K562 (cell line): ENCODE results near the gene NFE2. TPM values are rescaled to one million over a fixed set of nuclear protein-coding genes. Genes with fewer than 3 reads are reported as not detected.

Experiments
- CREB1 ChIP-seq, 2 experiments: sonication (generic) in 1 of 2; formaldehyde crosslinking in 1 of 2; IDR thresholded peaks; 2 replicates each; pipeline versions ENCODE4 v1.6.1 to v1.8.0; 2012 to 2022; ENCODE audit warnings: inconsistent platforms in 1 of 2, mild to moderate bottlenecking in 1 of 2, missing genetic modification reagents in 1 of 2, moderate library complexity in 1 of 2
- FOSL1 ChIP-seq: fragments of 200-800 bp; sonication (Bioruptor generic); conservative IDR thresholded peaks from 2 replicates; pipeline ENCODE4 v1.6.1; 2016; ENCODE audit warnings: missing genetic modification characterization, missing compliant biosample characterization
- FOXP1 ChIP-seq: sonication (generic); formaldehyde crosslinking; IDR thresholded peaks from 2 replicates; pipeline ENCODE4 v1.8.0; 2022; ENCODE audit warnings: mild to moderate bottlenecking, missing genetic modification reagents
- GATAD2B ChIP-seq: fragments of 450-650 bp; IDR thresholded peaks from 2 replicates; pipeline ENCODE4 v1.6.1; 2017; ENCODE audit warnings: mild to moderate bottlenecking, borderline replicate concordance
- IRF9 ChIP-seq: fragments of 450-650 bp; IDR thresholded peaks from 2 replicates; pipeline ENCODE4 v1.6.1; 2016; ENCODE audit warnings: missing biosample characterization, missing genetic modification characterization
- NFE2 ChIP-seq: IDR thresholded peaks from 2 replicates; pipeline ENCODE4 v1.6.1; 2014; ENCODE audit warnings: antibody characterized with exemption, low read depth
- POLR2AphosphoS2 ChIP-seq: IDR thresholded peaks from 2 replicates; pipeline ENCODE4 v1.6.1; 2012; ENCODE audit warnings: low read length, improper control_type of control experiment
- RBBP5 ChIP-seq: fragments of 200-600 bp; sonication (generic); IDR thresholded peaks from 2 replicates; pipeline ENCODE4 v1.6.1; 2012; ENCODE audit warnings: borderline replicate concordance, mild to moderate bottlenecking, low read length, control low read depth, inconsistent platforms; ENCODE audit not compliant: insufficient read depth, poor library complexity, severe bottlenecking
- SOX6 ChIP-seq: fragments of 450-650 bp; IDR thresholded peaks from 2 replicates; pipeline ENCODE4 v1.6.1; 2014; ENCODE audit warnings: mild to moderate bottlenecking
- STAT5A ChIP-seq: IDR thresholded peaks from 2 replicates; pipeline ENCODE4 v1.6.1; 2012; ENCODE audit warnings: low read length, inconsistent platforms, borderline replicate concordance
- polyA plus RNA-seq, 8 experiments: library from polyadenylated mRNA; depleted of rRNA in 4 of 8; stranded (reverse) in 5 of 8; unstranded in 3 of 8; fragments of >200 nt; fragmentation: Nextera tagmentation in 2 of 8; fragmentation: Illumina TruSeq in 1 of 8; extraction: Ambion mirVana in 2 of 8; extraction: Trizol in 1 of 8; gene quantifications; 2 replicates each; pipeline versions ENCODE4 v1.2.1 to v1.2.3, GENCODE V29; 2011 to 2014; ENCODE audit warnings: inconsistent platforms in 1 of 8, missing spikeins in 1 of 8
- total RNA-seq, 7 experiments: library from RNA; depleted of rRNA in 6 of 7; stranded (reverse); fragments of >200 nt in 6 of 7; fragmentation: Illumina TruSeq in 2 of 7; extraction: Trizol in 2 of 7; gene quantifications; 2 replicates each; pipeline versions ENCODE4 v1.2.1 to v1.2.3, GENCODE V29; 2011 to 2021; ENCODE audit warnings: low replicate concordance in 1 of 7
- TF ChIP-seq, protein P1 (sequence below): sonication (generic); formaldehyde crosslinking; IDR thresholded peaks from 2 replicates; pipeline ENCODE4 v1.8.1; 2023; ENCODE audit warnings: mild to moderate bottlenecking, missing genetic modification reagents
- TF ChIP-seq, protein P2 (sequence below), 2 experiments: fragments of 150-350 bp in 1 of 2; IDR thresholded peaks; 2 replicates each; pipeline ENCODE4 v1.6.1; 2012 to 2016; ENCODE audit warnings: low read depth in 2 of 2, low read length in 2 of 2, mild to moderate bottlenecking in 1 of 2, moderate library complexity in 1 of 2
- TF ChIP-seq, protein P3 (sequence below), 2 experiments: fragments of 450-650 bp; IDR thresholded peaks; 2 replicates each; pipeline ENCODE4 v1.6.1; 2016
- TF ChIP-seq, protein P4 (sequence below): sonication (generic); formaldehyde crosslinking; IDR thresholded peaks from 2 replicates; pipeline ENCODE4 v1.9.0; 2022; ENCODE audit warnings: mild to moderate bottlenecking, missing genetic modification reagents

Gene NFE2
- total and polyA plus RNA-seq, 9 of the 15 experiments (the other 6 are each of a cell fraction or from before 2014, with no cell fraction given) = 12.3 to 282 (median 208) TPM

DNA sequence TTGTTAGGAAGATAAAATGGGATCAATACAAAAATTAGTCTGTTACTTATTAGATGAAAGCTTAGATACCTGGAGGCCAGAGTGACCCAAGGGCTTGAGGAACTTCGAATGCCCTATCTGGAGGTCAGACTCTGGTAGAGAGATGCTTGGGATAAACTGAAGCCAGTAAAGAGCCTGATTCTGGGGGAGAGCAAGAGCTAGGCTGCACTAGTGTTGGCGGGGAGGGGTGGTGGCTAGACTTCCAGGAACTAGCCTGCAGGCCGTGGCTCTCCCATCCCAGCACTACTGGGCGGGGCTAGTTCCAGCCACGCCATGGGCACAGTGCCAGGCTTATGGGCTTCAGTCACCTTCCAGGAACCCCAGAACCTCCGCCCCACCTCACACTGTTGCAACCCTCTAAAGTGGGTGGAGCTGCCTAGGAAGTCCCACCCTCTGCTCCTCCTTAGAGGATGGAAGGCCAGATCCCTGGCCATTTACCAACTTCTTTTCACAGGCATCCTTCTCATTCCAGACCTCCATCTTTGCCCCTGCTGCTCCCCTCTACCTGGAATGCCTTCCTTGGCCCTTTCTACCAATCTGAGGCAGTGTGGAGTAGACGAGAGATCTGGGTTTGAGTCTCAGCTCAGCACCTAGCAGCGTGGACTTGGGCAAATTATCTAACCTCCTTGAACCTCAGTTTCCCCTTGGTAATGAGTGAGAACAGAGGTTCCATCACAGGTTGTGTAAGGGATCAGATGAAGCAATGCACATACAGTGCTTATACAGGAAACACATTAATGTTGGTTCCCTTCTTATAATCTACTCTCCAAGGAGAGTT lies 6.3 kb upstream of the NFE2 start (continued):
- TF ChIP-seq, protein P1, sequence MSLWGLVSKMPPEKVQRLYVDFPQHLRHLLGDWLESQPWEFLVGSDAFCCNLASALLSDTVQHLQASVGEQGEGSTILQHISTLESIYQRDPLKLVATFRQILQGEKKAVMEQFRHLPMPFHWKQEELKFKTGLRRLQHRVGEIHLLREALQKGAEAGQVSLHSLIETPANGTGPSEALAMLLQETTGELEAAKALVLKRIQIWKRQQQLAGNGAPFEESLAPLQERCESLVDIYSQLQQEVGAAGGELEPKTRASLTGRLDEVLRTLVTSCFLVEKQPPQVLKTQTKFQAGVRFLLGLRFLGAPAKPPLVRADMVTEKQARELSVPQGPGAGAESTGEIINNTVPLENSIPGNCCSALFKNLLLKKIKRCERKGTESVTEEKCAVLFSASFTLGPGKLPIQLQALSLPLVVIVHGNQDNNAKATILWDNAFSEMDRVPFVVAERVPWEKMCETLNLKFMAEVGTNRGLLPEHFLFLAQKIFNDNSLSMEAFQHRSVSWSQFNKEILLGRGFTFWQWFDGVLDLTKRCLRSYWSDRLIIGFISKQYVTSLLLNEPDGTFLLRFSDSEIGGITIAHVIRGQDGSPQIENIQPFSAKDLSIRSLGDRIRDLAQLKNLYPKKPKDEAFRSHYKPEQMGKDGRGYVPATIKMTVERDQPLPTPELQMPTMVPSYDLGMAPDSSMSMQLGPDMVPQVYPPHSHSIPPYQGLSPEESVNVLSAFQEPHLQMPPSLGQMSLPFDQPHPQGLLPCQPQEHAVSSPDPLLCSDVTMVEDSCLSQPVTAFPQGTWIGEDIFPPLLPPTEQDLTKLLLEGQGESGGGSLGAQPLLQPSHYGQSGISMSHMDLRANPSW = 0 out of 2 replicates have a peak, but pooled peaks have one; percentile 22
- TF ChIP-seq FOSL1 (tag) (0 out of 2 replicates have a peak, but pooled peaks have one; percentile 30), GATAD2B (peak; percentile 62; the same call in 1 of the 2 replicates), RBBP5 (peak; percentile 49), NFE2 (peak; percentile 29; the same call in 1 of the 2 replicates), STAT5A (peak; percentile 86), FOXP1 (CRISPR knock-in tag) (no peak), CREB1 (IDR thresholded peaks at IDR 0.05) (no peak), CREB1 (CRISPR knock-in tag; IDR thresholded peaks at IDR 0.05) (peak; percentile 45; the same call in 1 of the 2 replicates), SOX6 (peak; percentile 78), IRF9 (peak; percentile 46; the same call in 1 of the 2 replicates), POLR2AphosphoS2 (0 out of 2 replicates have a peak, but pooled peaks have one; percentile 59)
- TF ChIP-seq, protein P2, sequence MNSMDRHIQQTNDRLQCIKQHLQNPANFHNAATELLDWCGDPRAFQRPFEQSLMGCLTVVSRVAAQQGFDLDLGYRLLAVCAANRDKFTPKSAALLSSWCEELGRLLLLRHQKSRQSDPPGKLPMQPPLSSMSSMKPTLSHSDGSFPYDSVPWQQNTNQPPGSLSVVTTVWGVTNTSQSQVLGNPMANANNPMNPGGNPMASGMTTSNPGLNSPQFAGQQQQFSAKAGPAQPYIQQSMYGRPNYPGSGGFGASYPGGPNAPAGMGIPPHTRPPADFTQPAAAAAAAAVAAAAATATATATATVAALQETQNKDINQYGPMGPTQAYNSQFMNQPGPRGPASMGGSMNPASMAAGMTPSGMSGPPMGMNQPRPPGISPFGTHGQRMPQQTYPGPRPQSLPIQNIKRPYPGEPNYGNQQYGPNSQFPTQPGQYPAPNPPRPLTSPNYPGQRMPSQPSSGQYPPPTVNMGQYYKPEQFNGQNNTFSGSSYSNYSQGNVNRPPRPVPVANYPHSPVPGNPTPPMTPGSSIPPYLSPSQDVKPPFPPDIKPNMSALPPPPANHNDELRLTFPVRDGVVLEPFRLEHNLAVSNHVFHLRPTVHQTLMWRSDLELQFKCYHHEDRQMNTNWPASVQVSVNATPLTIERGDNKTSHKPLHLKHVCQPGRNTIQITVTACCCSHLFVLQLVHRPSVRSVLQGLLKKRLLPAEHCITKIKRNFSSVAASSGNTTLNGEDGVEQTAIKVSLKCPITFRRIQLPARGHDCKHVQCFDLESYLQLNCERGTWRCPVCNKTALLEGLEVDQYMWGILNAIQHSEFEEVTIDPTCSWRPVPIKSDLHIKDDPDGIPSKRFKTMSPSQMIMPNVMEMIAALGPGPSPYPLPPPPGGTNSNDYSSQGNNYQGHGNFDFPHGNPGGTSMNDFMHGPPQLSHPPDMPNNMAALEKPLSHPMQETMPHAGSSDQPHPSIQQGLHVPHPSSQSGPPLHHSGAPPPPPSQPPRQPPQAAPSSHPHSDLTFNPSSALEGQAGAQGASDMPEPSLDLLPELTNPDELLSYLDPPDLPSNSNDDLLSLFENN (IDR thresholded peaks at IDR 0.05; ENCODE audit: low read depth in 2 of 2, low read length in 2 of 2) = 0 out of 4 replicates have a peak, but pooled peaks of 1 of the 2 experiments have one; percentile 23
- TF ChIP-seq, protein P3, sequence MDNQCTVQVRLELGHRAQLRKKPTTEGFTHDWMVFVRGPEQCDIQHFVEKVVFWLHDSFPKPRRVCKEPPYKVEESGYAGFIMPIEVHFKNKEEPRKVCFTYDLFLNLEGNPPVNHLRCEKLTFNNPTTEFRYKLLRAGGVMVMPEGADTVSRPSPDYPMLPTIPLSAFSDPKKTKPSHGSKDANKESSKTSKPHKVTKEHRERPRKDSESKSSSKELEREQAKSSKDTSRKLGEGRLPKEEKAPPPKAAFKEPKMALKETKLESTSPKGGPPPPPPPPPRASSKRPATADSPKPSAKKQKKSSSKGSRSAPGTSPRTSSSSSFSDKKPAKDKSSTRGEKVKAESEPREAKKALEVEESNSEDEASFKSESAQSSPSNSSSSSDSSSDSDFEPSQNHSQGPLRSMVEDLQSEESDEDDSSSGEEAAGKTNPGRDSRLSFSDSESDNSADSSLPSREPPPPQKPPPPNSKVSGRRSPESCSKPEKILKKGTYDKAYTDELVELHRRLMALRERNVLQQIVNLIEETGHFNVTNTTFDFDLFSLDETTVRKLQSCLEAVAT (IDR thresholded peaks at IDR 0.05) = peak; percentile 35 to 44; a peak in 2 of 4 replicates
- TF ChIP-seq, protein P4, sequence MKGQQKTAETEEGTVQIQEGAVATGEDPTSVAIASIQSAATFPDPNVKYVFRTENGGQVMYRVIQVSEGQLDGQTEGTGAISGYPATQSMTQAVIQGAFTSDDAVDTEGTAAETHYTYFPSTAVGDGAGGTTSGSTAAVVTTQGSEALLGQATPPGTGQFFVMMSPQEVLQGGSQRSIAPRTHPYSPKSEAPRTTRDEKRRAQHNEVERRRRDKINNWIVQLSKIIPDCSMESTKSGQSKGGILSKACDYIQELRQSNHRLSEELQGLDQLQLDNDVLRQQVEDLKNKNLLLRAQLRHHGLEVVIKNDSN = no peak
